Epithelial cell of alveolus of lung (primary cell): ENCODE data around the gene CCDC106. TPM values are rescaled to one million over a fixed set of nuclear protein-coding genes. Genes with fewer than 3 reads are reported as not detected.

Experiments used
- total RNA-seq: library from RNA; depleted of rRNA; stranded (reverse); fragments of >200 nt; gene quantifications from 2 replicates; pipeline ENCODE4 v1.2.1, GENCODE V29; 2015

Gene CCDC106
- 18.0 and 25.4 TPM in 2 replicates for total RNA-seq

DNA sequence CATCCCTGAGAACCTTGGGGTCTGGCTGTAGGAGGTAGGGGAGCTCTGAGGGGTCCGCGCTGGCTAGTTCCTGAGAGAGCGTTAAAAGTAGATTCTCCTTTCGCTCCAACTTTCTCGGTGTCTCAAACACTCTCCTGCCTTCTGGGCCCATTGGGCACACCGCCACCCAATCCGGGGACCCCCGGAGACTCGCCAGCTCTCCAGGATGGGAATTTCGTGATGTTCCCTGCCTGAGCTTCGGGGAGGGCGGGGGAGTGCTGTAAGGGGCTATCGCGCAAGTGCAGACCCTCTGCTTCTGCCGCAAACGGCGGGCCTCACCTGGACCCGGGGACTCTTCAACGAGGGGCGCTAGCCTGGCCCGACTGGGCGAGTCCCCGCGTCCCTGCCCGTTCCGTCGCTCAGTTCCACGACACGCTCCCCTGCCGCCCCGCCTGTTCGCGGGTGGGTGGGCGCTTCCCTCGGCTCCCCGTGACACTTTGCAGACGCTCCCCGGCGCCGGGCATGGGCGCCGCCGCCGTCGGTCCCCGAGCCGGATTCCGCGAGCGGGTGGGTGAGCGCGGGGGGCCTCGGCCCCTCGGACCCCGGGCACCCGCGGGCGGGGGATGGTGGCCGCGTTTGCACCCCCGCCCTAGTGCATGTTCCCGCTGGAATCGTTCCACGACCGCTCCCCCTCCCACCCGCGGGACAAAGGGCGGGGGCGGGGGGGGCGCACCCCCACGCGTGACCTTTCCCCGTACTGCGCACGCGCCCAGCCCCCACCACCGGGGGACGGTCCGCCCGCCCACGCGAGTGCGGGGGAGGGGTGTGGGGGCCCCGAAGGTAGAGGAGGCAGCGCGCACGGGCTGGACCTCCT lies at the start of gene CCDC106:
Gene CCDC106, plus strand, starts transcription at position 481 of the 853 bp plus-strand sequence. CDS start 835 bp downstream, outside the sequence.

GRCh38 chr19:55599468-55599841 lies 48.6 kb upstream of the CCDC106 start, which contains the start of gene FIZ1:
FIZ1 (minus strand) TSS chr19:55599517; CDS start chr19:55597865, 1,652 bp downstream.

GRCh38 chr19:55599842-55600661 lies 48.0 kb upstream of the CCDC106 start, which contains the start of gene ZNF524:
ZNF524 (plus strand) TSS chr19:55600288; CDS start chr19:55602113, 1,825 bp downstream.

DNA sequence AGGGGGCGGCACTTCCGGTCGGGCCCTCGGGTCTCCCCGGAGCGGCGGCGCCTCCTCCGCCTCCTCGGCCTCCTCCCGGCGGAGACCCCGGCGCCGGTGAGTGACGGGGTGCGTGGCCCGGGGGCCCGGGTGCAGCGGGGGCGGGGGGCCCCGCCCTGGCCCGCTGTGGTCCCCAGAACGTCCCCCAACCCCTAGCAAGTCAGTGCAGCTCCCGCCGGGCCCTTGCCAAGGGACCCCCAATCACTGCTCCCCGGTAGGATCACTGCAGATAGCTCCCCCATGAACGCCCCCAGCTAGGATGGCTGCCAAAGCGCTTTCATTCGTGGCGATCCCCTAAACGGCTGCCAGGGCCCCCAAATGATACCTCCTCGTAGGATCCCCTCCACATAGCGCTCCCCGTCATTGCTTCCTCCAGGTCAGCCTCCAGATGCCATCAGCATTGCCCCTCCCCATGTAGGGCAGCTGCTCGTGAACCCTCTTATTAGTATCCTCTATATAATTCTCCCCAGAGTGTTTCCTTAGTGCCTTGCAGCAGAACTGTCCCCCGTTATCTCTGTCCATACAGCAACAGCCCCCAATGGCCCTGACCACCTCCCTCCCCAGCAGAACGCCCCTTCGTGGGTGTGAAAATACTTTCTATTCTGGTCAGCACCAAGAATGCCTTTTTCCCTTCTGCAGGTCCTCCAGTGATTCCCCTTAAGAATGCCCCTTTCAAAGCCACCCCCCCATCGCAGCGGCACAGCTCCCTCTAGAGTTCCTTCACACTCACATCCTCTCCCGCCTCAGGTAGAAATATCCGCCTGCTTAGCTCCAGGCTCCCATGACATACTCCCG lies 42.2 kb upstream of the CCDC106 start, which contains the start of gene ZNF865:
Gene ZNF865, plus strand, starts transcription at position 11 of the 834 bp plus-strand sequence. CDS start 7,972 bp downstream, outside the sequence.

DNA sequence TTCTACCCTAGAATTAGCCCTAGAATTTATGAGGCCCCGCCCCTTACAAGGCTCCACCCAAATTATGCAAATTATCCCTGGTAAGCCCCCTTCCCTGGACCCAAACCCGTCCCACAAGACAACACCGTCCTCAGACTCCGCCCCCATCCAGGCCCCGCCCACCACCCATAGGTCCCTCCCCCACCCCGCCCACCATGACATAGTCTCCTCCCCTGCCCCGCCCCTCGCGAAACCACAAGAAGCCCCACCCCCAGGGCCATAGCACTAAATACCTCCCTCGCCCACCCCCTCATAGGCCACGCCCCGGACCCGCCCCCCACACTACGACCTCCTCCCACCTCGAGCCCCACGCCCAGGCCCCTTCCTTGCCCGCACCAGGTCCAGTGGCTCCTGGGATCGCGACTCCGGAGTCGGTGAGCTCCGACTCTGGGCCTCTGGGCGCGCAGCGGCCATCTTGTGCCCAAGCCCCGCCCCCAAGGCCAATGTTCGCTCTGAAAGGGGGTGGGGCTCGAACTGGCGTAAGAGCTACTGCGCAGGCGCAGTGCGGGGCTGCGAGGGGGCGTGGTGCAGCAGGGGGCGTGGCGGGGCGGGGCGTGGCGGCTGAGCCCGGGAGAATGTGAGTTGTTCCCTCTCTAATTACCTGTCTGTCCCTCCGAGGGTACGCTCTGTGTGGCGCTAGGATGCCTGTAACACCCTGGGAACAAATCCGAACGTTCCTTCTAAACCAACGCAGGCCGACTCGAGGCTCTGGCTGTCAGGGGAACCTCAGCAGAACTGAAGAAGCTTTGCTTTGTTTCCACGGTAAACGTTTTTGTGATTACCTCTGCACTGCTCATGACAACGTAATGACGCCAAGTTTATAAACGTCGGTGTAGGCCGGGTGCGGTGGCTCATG lies 23.7 kb upstream of the CCDC106 start, which contains the start of gene ZNF784:
Gene ZNF784, minus strand, starts transcription at position 458 of the 895 bp plus-strand sequence. Its CDS starts 5 bp downstream, at position 453.

GRCh38 chr19:55640577-55641425 lies 7.2 kb upstream of the CCDC106 start, which contains the start of gene ZNF580:
ZNF580 (plus strand) TSS chr19:55641002; CDS start chr19:55642509, 1,507 bp downstream.

GRCh38 chr19:55643003-55643886 lies 4.8 kb upstream of the CCDC106 start, which contains the start of gene ZNF581:
ZNF581 (plus strand) TSS chr19:55643649; CDS start chr19:55644572, 923 bp downstream.

DNA sequence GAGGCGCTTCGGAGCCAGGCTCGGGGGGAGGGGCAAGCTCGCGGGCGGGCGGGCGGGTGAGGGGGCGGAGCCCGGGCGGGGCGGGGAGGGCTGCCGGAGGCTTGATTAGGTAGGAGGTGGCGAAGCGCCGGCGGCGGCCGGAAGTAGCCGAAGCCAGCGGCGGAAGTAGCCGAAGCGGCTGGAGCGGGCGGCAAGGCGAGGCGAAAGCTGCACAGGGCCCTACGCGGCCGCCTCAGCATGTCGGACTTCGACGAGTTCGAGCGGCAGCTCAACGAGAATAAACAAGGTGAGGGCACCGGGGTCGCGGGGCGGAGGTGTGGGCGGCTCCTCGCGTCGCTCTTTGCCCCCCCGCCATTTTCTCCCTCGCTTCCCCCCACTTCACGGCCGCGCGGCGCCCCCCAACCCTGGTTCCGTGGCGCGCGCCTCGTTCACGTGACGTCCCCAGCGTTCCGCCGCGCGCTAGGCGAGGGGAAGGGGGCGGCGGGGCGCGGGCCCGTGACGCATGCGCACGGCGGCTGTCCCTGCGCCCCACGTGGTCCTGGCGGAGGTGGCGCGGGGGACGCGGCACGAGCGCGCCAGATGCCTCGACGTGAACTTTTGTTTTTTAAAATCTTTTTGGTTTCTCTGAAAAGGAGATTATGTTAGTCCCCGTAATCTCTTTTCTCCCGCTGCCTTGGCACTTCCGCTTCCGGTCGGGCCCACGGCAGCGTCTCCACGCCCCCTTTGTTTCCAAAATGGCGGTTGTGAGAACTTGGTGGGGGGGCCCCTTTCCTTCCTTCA lies 7.0 kb downstream of the CCDC106 start, which contains the start of gene U2AF2:
Gene U2AF2, plus strand, starts transcription at position 168 of the 780 bp plus-strand sequence. Its CDS starts 70 bp downstream, at position 238.

GRCh38 chr19:55674841-55675660 lies 27.0 kb downstream of the CCDC106 start, which contains the start of gene EPN1:
EPN1 (plus strand) TSS chr19:55675226; CDS start chr19:55678628, 3,402 bp downstream.

Other genes starting within 250 kb of the CCDC106 start
- 73.9 and 116 TPM in 2 replicates for gene UBE2S, start 240.4 kb upstream of the CCDC106 start, total RNA-seq
- not detected in 2 replicates for gene SHISA7, start 204.9 kb upstream of the CCDC106 start, total RNA-seq
- 40.2 and 112 TPM in 2 replicates for gene ISOC2, start 186.6 kb upstream of the CCDC106 start, total RNA-seq
- gene C19orf85, start 183.5 kb upstream of the CCDC106 start, total RNA-seq = not detected in 2 replicates
- gene ZNF628, start 171.6 kb upstream of the CCDC106 start, total RNA-seq = 3.2 and 10.4 TPM in 2 replicates
- gene NAT14, start 163.0 kb upstream of the CCDC106 start, total RNA-seq = 28.7 and 53.0 TPM in 2 replicates
- gene SSC5D, start 159.8 kb upstream of the CCDC106 start, total RNA-seq = 6.9 and 19.6 TPM in 2 replicates
- gene SBK2, start 111.1 kb upstream of the CCDC106 start, total RNA-seq = 1.8 TPM in 1 of 2 replicates, not detected in the other
- 0.13 and 0.40 TPM in 2 replicates for gene SBK3, start 102.7 kb upstream of the CCDC106 start, total RNA-seq
- gene ZNF579, start 67.4 kb upstream of the CCDC106 start, total RNA-seq = 7.2 and 13.8 TPM in 2 replicates
- 3.5 and 8.9 TPM in 2 replicates for gene FIZ1, start 48.7 kb upstream of the CCDC106 start, total RNA-seq
- gene ZNF524, start 47.9 kb upstream of the CCDC106 start, total RNA-seq = 17.5 and 19.0 TPM in 2 replicates
- 3.7 and 6.8 TPM in 2 replicates for gene ZNF865, start 42.6 kb upstream of the CCDC106 start, total RNA-seq
- 3.9 and 5.3 TPM in 2 replicates for gene ZNF784, start 23.6 kb upstream of the CCDC106 start, total RNA-seq
- gene ZNF580, start 7.2 kb upstream of the CCDC106 start, total RNA-seq = 18.1 and 30.6 TPM in 2 replicates
- gene ZNF581, start 4.6 kb upstream of the CCDC106 start, total RNA-seq = 33.0 and 58.8 TPM in 2 replicates
- gene U2AF2, start 6.8 kb downstream of the CCDC106 start, total RNA-seq = 101 and 133 TPM in 2 replicates
- 126 and 179 TPM in 2 replicates for gene EPN1, start 27.0 kb downstream of the CCDC106 start, total RNA-seq
- gene NLRP9, start 90.2 kb downstream of the CCDC106 start, total RNA-seq = not detected in 2 replicates
- not detected in 2 replicates for gene RFPL4A, start 110.9 kb downstream of the CCDC106 start, total RNA-seq
- gene RFPL4AL1, start 120.9 kb downstream of the CCDC106 start, total RNA-seq = not detected in 2 replicates
- not detected in 2 replicates for gene NLRP11, start 183.8 kb downstream of the CCDC106 start, total RNA-seq
- not detected in 2 replicates for gene NLRP4, start 188.3 kb downstream of the CCDC106 start, total RNA-seq